Measurements from ENCODE around the gene SYNDIG1.

Gene SYNDIG1

DNA sequence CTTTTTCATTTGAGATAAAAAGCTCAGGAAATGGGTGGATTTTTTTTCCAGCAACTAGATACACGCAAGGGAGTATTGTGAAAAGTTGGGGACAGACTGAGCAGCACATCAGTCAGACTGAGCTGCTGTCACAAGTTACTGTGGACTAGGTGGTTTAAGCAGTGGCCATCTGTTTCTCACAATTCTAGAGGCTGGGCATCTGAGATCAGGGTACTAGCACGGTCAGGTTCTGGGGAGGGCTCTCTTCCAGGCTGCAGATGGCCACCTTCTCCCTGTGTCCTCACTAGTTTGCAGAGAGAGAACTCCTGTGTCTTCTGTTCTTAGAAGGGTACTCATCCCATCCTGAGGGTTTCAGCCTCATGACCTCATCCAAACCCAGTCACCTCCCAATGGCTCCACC, 178.3 kb downstream of the SYNDIG1 start:
- no peak overlapping the region for H3K4me3 Mint-ChIP-seq
- no peaks in the 10 kb centered on the region for H3K36me3 Mint-ChIP-seq
- H3K27ac Mint-ChIP-seq: no peak overlapping the region
- peaks cover 4% of the 10 kb centered on the region for H3K4me1 Mint-ChIP-seq (ENCODE audit: low read depth)
- peaks cover 8% of the 10 kb centered on the region for H3K27me3 Mint-ChIP-seq
- no peaks in the 10 kb centered on the region for H3K9me3 Mint-ChIP-seq (ENCODE audit: low read depth)

DNA sequence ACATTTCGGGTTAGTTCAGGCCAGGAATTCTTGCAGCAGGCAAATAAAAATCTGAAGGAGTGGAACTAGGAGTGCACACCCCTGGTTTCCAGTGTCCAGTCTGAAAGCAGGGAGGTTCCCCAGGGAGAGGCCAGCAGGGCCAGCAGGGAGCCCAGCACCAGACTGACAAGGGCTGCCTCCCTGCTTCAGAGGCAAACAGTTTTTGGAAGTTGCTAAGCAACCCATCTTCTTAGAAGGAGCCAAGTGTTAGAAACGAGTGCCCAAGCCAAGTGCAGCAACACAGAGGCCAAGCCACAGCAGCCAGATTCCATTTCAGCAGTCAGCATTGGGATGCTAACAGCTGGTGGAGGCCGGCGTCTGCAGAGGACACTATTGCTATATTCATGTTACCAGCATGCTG, 179.1 kb downstream of the SYNDIG1 start:
- Mint-ChIP-seq H3K4me1 (ENCODE audit: low read depth) (peaks cover 4% of the 10 kb centered on the region), H3K27ac (no peak overlapping the region), H3K9me3 (ENCODE audit: low read depth) (no peaks in the 10 kb centered on the region), H3K27me3 (peaks cover 6% of the 10 kb centered on the region), H3K4me3 (no peak overlapping the region), H3K36me3 (no peaks in the 10 kb centered on the region)

DNA sequence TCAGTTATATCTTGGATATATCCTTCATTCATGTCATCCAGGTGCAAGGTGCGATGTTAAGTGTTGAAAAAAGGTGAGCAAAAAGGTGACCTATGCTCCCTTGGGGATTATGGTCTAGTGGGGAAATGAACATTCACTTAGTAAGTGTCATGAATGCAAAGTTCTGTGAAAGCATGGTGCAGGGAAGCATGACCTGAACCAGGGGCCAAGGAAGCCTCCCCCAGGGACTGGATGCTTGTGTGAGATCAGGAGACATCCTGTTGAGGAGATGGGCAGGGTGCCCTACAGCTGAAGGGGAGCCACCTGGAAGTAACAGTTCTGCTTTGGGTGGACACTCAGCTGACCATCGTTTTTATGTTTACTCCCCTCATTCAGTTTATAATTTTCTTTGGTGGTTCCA, 179.5 kb downstream of the SYNDIG1 start:
- no peaks in the 10 kb centered on the region for H3K36me3 Mint-ChIP-seq
- H3K4me3 Mint-ChIP-seq: no peak overlapping the region
- peaks cover 6% of the 10 kb centered on the region for H3K27me3 Mint-ChIP-seq
- no peaks in the 10 kb centered on the region for H3K9me3 Mint-ChIP-seq (ENCODE audit: low read depth)
- H3K27ac Mint-ChIP-seq: no peak overlapping the region
- peaks cover 4% of the 10 kb centered on the region for H3K4me1 Mint-ChIP-seq (ENCODE audit: low read depth)

DNA sequence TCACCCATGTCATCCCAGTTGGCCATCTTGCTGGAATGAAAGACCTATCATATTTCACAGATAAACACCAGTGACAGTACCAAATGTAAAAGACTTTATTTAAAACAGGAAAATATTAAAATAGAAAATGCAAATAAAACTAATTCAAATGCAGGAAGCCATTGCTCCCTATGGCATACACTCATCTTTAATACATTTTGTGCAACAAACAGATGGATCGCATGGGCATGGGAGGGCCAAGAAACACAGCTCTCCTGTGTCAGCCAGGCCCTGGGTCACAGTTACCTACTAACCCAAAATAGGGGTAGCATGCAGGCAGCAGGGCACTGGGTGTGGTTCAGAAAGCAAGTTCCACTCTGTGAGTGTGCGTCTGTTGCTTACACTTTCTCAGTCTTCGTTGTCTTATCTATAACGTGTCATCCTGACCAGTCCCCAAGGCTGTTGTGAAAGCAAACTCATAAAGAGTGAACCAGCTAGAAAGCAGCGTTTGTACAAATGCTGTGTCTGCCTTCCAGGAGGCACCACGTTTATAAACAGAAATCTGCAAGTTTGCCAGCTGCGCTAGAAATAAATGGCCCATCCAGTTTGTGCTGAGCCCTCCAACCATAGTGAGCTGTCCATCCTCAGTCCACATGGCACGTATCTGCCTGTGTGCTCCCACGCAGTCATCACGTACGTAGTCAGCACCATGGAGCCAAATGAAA, 180.5 kb downstream of the SYNDIG1 start:
- no peak overlapping the region for H3K4me3 Mint-ChIP-seq
- no peak overlapping the region for H3K27ac Mint-ChIP-seq
- peaks cover 6% of the 10 kb centered on the region for H3K27me3 Mint-ChIP-seq
- no peaks in the 10 kb centered on the region for H3K36me3 Mint-ChIP-seq
- H3K9me3 Mint-ChIP-seq (ENCODE audit: low read depth): no peaks in the 10 kb centered on the region
- H3K4me1 Mint-ChIP-seq (ENCODE audit: low read depth): peaks cover 7% of the 10 kb centered on the region

DNA sequence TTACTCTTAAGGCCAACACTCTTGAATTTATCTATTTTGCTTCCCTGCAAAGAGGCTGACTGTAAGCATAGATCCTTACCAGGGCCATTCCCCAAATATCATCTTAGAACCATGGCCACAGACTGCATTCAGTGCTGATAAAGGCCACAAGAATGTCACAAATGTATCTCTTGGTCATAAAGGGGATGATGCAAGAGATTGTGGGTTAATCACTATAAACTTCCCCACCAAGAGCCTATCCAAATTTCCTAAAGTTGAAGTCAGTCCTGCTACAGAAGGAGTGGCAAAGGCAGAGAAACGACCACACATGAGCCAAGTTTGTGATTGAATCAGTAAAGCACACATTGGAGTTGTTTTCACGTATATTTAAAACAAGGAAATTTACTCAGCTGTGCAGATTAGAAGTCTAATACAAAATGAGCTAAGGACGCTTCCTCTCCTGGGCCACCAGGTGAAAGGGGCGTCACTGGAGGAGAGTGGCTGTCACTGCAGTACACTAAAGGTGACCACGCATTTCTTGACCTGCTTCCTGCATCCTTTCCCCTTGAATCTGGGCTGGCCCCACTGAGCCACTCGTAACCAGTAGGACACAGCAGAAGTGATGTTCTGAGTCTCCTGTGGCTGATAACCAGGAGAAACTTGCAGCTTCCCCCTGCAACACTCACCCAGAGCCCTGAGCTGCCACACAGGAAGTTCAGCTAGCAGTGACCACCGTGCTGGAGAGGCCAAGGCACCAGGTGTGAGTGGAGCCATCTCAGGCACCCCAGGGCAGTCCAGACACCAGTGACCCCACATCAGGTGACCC, 181.9 kb downstream of the SYNDIG1 start:
- Mint-ChIP-seq H3K36me3 (no peaks in the 10 kb centered on the region), H3K4me1 (ENCODE audit: low read depth) (peaks cover 4% of the 10 kb centered on the region), H3K4me3 (no peak overlapping the region), H3K27me3 (peaks cover 4% of the 10 kb centered on the region), H3K9me3 (ENCODE audit: low read depth) (no peaks in the 10 kb centered on the region), H3K27ac (no peak overlapping the region)

DNA sequence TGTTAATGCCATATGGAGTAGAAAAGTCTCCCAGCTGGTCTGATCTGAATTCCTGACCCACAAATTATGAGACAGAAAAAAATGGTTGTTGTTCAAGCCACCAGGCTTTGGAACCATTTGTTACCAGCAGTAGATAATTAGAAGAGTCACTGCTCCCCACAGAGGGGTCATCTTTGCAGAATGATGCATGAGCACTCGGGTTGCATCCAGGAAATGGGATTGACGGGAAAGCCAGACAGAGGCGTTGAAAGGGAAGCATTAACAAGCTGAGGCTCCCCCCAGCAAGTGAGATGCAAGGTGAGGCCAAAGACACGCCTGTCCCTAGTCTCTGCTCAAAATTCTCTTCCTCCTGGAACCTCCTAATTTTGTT, 182.5 kb downstream of the SYNDIG1 start:
- Mint-ChIP-seq H3K27ac (no peak overlapping the region), H3K9me3 (ENCODE audit: low read depth) (no peaks in the 10 kb centered on the region), H3K36me3 (no peaks in the 10 kb centered on the region)

DNA sequence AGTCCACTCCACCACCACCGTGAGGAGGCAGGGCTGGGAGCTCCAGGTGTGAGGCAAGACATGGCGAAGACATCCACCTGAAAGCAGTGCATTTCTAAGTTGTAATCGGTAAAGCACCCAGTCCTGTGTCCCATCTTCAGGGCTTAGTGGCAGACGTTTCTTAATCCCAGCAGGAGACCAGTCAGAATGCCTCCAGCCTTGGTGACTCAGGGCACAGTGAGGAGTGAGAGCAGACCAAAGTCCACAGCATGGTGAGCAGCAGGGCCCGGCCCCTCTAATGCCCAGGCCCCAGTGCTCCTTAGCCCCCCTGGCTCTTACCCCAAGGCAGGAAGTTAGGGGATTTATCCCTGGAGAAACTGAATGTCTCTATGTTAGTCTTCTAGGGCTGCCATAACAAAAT, 183.9 kb downstream of the SYNDIG1 start:
- Mint-ChIP-seq H3K27me3 (no peaks in the 10 kb centered on the region), H3K4me3 (no peak overlapping the region), H3K4me1 (ENCODE audit: low read depth) (peaks cover 3% of the 10 kb centered on the region), H3K9me3 (ENCODE audit: low read depth) (no peaks in the 10 kb centered on the region), H3K27ac (no peak overlapping the region), H3K36me3 (no peaks in the 10 kb centered on the region)

More for the DNA sequence above, 182.5 kb downstream of the SYNDIG1 start:
- H3K4me3 Mint-ChIP-seq: no peak overlapping the region
- H3K4me1 Mint-ChIP-seq (ENCODE audit: low read depth): peaks cover 3% of the 10 kb centered on the region
- H3K27me3 Mint-ChIP-seq: peaks cover 2% of the 10 kb centered on the region

DNA sequence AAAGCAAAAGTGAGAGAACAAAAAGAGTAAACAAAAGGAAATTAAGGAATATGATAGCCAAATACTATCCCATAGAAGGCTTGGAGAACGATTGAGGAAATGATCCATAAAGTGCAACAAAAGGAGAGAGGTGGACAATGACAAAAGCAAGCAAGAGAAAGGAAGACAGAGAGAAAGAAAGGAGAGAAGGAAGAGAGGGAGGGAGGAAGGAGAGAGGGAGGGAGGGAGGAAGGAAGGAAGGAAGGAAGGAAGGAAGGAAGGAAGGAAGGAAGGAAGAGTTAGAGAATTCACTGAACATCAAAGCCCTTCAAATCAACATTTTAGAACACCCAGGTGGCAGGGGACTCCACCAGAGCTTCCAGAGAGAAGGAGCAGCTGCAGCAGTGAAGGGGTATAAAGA, 185.0 kb downstream of the SYNDIG1 start:
- peaks cover 3% of the 10 kb centered on the region for H3K4me1 Mint-ChIP-seq (ENCODE audit: low read depth)
- no peak overlapping the region for H3K4me3 Mint-ChIP-seq
- no peaks in the 10 kb centered on the region for H3K36me3 Mint-ChIP-seq
- no peaks in the 10 kb centered on the region for H3K27me3 Mint-ChIP-seq
- no peaks in the 10 kb centered on the region for H3K9me3 Mint-ChIP-seq (ENCODE audit: low read depth)
- H3K27ac Mint-ChIP-seq: no peak overlapping the region

DNA sequence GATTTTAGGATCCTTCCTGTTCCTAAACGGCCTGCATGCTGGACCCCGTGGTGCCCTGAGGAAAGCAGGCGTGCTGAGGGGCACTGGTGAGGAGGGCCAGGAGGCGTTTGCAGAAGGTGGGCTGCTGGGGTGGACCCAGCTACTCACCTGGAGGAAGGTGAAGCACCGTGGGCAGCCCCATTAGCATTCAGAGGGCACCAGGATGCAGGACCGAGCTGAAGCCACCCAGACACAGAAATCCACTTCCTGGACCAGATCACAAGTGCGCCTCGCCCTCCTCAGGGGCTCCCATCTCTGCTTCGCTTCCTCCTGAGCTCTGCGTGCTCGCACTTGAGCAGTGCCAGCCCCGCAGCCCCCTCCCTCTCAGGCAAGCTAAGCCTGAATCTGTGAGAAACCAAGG, 187.0 kb downstream of the SYNDIG1 start:
- Mint-ChIP-seq H3K9me3 (ENCODE audit: low read depth) (no peaks in the 10 kb centered on the region), H3K4me1 (ENCODE audit: low read depth) (peaks cover 3% of the 10 kb centered on the region), H3K27me3 (no peaks in the 10 kb centered on the region), H3K4me3 (no peak overlapping the region), H3K27ac (no peak overlapping the region), H3K36me3 (no peaks in the 10 kb centered on the region)

DNA sequence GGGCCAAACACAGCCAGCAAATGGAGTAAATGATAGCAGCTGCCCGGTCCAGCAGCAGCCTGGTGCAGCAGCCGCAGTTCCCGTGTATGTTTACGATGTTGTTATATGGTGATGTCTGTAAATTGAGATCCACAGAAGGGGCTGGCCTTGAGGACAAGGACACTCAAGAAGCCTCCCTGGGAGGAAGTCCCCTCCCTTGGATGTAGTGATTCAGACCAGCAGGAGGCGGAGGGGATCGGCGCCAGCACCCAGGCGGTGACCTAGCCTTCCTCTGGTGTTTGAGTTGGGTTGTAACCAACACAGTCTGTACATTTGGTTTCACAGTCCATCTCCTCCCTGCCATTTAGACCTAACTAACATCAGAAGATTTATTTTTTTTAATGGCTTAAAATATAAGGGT, 187.8 kb downstream of the SYNDIG1 start:
- no peak overlapping the region for H3K27ac Mint-ChIP-seq
- no peak overlapping the region for H3K4me3 Mint-ChIP-seq
- H3K9me3 Mint-ChIP-seq (ENCODE audit: low read depth): no peaks in the 10 kb centered on the region
- H3K4me1 Mint-ChIP-seq (ENCODE audit: low read depth): peaks cover 3% of the 10 kb centered on the region
- H3K36me3 Mint-ChIP-seq: no peaks in the 10 kb centered on the region
- H3K27me3 Mint-ChIP-seq: no peaks in the 10 kb centered on the region

DNA sequence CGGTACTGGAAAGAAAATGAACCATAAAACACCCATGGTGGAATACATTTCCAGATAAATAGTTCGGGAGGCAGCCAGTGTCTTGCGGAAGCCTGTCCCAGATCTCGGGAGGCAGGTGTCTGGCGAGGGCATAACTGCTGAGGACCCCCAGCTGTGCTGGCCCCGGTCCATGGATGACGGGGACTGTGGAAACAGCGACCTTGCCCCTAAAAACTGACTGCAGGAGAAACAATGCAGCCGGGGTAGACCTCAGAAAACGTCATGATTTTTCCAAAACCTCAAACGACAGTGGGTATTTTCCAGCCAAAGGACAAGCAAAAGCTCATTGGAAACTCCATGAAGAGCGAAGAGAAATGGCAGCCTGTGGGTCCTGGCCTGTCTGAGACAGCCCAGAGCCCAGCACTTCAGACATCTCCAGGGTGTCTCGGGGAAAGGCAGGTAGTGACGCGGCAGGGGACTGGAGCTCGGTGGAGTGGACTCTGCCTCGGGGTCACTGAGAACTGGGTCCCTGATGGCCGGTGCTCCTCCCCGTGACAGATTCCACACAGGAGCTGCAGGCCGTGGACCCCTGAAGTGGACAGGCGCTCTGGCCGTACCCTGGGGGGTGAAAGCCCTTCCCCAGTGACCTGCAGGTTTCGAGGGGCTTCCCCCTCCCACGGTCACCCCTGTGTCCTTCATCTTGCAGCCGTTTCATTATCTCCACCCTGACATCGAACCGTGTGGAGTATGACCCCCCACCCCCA, 188.6 kb downstream of the SYNDIG1 start:
- H3K4me1 Mint-ChIP-seq (ENCODE audit: low read depth): peaks cover 3% of the 10 kb centered on the region

DNA sequence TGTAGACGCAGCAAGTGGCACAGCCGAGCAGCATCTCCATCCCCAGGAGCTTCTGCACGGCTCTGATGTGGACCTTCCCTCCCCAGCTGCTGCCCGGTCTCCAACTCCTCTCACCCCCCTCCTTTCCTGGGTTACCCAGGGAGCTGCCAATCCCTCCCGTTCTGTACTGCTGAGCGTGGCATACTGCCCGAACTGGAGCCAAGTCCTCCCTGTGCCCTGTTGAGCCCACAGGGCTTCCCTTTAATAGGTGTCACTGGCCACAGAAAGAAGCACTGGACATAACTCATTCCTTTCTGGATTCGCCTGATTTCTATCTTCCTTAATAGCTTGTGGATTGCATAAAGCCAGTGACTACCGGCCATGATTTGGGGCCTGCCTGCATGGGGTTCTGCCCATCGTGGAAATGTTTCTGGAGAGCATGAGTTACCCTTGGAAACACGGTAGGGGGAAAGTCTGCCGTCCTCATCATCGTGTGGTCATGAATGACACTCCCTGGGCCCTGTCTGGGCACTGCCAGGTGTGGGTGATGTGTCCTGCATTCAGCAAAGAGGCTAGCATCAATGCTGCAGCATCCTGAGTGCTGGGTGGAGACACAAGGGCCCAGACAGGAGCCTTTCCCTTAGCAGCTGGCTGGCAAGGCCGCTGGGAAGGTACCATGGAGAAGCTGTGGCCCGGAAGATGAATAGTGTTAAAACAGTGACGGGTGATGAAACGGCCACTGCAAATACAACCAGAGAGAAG, 189.7 kb downstream of the SYNDIG1 start:
- Mint-ChIP-seq H3K9me3 (ENCODE audit: low read depth) (no peaks in the 10 kb centered on the region), H3K4me3 (no peak overlapping the region), H3K36me3 (no peaks in the 10 kb centered on the region), H3K4me1 (ENCODE audit: low read depth) (peaks cover 3% of the 10 kb centered on the region), H3K27ac (no peak overlapping the region), H3K27me3 (no peaks in the 10 kb centered on the region)

More for the DNA sequence above, 188.6 kb downstream of the SYNDIG1 start:
- no peaks in the 10 kb centered on the region for H3K36me3 Mint-ChIP-seq
- H3K27me3 Mint-ChIP-seq: no peaks in the 10 kb centered on the region
- H3K9me3 Mint-ChIP-seq (ENCODE audit: low read depth): no peaks in the 10 kb centered on the region
- no peak overlapping the region for H3K27ac Mint-ChIP-seq
- no peak overlapping the region for H3K4me3 Mint-ChIP-seq

DNA sequence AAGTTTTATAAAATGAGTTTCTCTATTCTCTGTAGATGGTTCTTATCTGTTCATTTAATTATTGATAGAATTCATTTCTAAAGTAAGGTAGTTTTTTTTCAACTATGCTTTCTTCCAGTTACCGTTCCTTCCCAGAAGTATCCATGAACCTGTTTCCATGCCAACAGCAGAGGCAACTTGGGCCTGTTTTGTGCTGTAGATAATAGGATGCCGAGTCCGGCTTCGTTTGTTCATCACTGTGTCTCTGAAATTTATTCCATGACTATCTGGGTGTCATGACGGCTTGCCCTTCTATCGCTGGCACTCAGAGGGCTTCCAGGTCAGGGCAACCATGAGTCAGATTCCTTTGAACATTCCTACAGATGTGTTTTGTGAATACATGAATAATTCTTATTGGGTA, 190.4 kb downstream of the SYNDIG1 start:
- H3K27me3 Mint-ChIP-seq: no peaks in the 10 kb centered on the region
- no peak overlapping the region for H3K4me3 Mint-ChIP-seq
- no peak overlapping the region for H3K27ac Mint-ChIP-seq
- no peaks in the 10 kb centered on the region for H3K9me3 Mint-ChIP-seq (ENCODE audit: low read depth)
- no peaks in the 10 kb centered on the region for H3K4me1 Mint-ChIP-seq (ENCODE audit: low read depth)
- H3K36me3 Mint-ChIP-seq: no peaks in the 10 kb centered on the region

DNA sequence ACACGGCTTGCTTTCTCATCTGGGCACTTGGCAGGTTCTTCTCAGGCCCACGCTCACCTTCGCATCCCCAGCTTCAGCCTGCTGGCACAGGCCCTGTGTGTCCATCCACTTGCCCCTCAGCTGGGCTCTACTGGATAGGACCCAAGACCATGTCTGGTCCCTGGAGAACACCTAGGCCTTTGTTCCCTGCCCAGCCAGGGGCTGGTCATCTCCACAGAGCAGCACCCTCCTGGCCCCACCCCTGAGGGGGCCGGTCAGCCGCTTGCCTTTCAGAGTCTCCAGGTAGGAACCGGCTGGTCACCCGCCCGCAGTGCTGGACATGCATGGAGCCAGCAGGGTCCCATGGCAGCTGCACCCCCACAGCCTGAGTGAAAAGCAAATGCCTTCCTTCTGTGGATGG, 191.2 kb downstream of the SYNDIG1 start:
- Mint-ChIP-seq H3K36me3 (no peaks in the 10 kb centered on the region), H3K9me3 (ENCODE audit: low read depth) (no peaks in the 10 kb centered on the region), H3K27ac (no peak overlapping the region)

DNA sequence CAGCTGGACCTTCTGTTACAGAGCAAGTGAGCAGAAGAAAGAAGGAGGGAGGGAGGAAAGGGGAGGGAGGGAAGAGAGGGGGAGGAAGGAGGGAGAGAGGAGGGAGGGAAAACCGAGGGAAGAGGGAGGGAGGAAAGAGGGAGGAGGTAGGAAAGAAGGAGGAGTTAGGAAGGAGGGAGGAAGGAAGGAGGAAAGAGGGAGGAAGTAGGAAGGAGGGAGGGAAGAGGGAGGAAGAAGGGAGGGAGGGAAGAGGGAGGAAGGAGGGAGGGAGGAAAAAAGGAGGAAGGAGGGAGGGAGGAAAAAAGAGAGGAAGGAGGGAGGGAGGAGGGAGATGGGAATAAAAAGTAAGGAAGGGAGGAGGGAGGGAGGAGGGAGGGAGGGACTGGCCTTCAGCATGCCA, 191.8 kb downstream of the SYNDIG1 start:
- H3K9me3 Mint-ChIP-seq (ENCODE audit: low read depth): no peaks in the 10 kb centered on the region
- H3K36me3 Mint-ChIP-seq: no peaks in the 10 kb centered on the region
- H3K4me3 Mint-ChIP-seq: no peak overlapping the region
- H3K27me3 Mint-ChIP-seq: no peaks in the 10 kb centered on the region
- H3K27ac Mint-ChIP-seq: no peak overlapping the region
- no peaks in the 10 kb centered on the region for H3K4me1 Mint-ChIP-seq (ENCODE audit: low read depth)

More for the DNA sequence above, 191.2 kb downstream of the SYNDIG1 start:
- H3K4me1 Mint-ChIP-seq (ENCODE audit: low read depth): no peaks in the 10 kb centered on the region
- no peaks in the 10 kb centered on the region for H3K27me3 Mint-ChIP-seq
- no peak overlapping the region for H3K4me3 Mint-ChIP-seq
